NOMO-1 (cell line): ENCODE measurements around the gene GNPDA1.

Experiments
- DNase-seq, 2 experiments: peaks; one replicate each; lab custom pipeline; 2025; ENCODE audit not compliant: unreplicated experiment in 2 of 2; lab: John Stamatoyannopoulos, UW

Gene GNPDA1

DNA sequence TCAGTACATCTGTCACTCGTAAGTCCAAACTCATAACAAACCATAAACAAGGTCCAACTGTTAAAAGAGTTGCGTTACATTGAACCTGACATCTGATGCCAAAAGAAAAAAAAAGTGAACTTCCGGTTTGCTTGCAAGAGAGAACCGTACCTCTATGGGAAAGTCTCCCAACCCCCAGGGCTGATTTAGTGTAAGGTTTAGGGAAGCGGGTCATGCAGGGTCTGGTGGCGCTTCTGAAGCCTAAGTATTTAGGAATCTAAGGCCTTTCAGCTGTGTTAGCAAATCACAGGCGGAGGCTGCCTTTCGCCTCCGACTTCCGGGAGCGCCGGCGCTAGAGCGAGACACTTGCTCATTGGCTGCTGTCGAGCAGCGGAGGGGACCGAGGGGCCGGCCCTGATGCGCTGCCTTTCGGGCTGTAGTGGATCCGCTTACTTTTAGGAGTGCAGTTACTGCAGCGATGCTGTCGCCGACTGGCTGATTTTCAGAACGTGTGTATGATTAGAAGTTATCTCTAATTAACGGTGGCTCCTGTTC is 12.0 kb upstream of the GNPDA1 start:
- peak; percentile 89 to 92 for DNase-seq

DNA sequence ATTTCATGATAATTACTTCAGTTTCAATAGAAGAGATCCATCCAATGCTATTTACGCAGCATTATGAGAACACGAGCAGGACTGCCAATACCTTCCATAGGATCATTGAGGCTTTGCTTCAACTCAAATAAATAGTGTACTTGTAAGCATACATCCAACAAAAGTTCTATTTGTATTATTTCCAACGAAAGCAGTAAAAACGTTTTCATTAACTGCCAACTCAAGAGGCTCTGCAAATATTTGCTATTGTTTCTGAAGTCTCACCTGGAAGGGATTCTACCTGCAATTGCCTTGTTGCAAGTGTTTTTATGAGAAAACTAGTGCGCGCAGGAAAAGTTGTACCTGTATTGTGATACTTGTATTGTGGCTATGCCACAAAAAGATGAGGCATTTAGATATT is 11.0 kb upstream of the GNPDA1 start:
- DNase-seq = no peak

DNA sequence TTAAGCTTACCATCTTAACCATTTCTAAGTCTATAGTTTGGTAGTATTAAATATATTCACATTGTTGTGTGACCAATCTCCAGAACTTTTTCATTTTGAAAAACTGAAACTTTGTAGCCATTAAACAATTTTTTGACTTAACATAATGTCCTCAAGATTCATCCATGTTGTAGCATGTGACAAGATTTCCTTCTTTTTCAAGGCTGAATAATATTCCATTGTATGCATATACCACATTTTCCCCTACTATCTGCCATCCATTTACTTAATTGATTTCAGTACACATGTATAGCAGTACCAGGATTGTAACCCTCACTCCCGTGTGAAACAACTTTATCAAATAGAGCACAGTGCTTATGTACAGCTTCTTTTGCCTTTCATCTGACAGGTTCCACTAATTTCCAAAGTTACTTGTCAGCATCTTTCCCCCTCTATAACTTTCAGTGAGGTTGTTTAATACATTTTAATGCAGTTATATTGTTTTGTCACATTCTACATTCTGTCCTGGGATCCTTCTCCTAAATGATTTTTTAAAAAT is 7.4 kb upstream of the GNPDA1 start:
- DNase-seq = no peak

DNA sequence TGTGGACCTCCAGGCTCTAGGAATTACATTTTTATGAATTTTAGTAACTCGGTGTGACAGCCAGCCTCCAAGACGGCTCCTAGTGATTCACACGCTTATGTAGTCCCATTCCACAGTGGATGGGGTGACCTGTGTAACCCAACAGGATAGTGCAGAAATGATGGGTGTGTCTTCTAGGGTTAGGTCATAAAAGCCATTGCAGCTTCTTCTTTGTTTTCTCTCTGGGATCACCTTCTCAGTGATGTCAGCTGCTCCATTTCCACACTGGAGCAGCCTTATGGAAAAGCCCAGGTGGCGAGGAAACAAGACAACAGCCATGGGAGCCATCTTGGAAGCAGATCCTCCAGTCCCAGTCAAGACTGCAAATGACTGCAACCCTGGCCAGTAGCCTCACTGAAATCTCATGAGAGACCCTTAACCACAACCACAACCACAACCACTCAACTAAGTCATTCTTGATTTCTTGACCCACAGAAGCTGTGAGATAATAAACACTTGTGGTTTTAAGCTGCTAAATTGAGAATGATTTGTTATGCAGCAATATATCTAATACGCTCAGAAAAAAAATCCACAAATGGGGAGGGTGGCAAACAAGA is 5.1 kb upstream of the GNPDA1 start:
- DNase-seq = peak; percentile 32 to 70

- DNase-seq = no peak
Measured at GRCh38 chr5:142016556-142016955, 3.7 kb upstream of the GNPDA1 start.

DNA sequence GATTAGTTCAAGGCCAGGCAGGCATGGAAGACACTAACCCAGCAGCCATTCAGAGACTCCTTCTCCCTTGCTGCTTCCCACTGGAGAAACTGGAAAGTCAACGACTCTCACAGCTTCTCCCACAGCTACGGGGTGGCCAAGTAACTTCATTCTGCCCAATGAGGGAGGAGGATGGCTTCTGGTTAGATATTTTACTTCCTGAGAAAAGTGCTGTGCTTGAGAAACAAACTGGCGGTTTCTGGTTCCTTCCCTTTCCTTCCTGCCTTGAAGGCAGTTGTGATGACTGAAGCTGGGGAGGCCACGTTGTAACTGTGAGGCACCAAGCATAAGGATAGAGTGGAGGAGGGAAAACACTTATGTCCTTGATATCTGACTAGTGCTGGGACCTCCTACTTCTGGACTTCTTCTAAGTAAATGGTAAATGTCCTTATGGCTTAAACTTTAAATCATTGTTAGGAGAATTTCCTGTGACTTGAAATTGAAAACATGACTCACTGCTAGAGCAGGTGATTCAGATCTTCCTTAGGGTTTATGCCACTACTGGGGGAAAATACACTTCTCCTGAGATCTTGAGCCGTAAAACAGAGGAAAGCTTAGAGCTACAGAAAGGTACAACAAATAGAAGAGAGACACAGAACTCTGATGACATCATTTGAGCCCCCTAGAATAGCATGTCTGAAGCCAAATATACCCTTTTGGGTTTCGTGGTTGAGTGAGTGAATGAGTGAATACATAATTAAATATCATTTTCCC is 3.1 kb upstream of the GNPDA1 start:
- peak; percentile 72 to 80 for DNase-seq

- DNase-seq = peak; percentile 38 to 61
Measured at GRCh38 chr5:142014911-142015584, 2.2 kb upstream of the GNPDA1 start.

DNA sequence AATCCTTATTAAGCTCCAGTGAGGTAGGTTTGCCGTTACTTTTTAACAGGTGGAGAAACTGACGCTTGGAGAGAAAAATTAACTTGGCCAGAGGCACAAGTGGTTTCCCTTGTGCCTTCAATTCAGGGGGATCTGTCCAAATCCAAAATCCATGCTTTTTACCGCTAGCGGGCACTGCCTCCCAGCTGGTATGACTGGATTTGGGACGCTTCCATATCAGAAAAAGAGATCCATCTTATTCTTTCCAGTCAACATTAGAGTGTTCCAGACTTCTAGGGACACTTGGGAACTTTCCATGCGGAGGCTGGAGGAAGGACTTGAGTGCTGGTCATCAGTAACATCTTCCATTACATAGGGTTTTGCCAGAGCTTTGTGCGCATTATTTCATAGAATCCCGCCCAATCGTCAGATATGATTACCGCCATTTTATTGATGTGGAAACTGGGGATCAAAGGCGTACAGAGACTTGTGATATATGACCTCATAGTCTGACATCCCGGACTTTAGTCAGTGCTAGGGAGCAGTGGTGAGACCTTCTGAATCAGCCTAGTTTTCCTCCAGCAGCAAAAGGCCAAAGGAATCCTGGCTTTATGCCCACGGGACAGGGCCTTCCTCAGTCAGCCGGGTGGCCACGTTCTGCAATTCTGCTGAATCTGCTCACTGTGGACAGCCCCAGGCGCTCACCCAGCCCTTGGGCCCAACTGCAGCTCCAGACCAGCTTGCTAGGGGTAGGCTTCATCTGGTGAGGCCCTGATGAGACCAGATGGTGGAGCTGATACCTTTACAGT is 1.1 kb upstream of the GNPDA1 start:
- DNase-seq = no peak

DNA sequence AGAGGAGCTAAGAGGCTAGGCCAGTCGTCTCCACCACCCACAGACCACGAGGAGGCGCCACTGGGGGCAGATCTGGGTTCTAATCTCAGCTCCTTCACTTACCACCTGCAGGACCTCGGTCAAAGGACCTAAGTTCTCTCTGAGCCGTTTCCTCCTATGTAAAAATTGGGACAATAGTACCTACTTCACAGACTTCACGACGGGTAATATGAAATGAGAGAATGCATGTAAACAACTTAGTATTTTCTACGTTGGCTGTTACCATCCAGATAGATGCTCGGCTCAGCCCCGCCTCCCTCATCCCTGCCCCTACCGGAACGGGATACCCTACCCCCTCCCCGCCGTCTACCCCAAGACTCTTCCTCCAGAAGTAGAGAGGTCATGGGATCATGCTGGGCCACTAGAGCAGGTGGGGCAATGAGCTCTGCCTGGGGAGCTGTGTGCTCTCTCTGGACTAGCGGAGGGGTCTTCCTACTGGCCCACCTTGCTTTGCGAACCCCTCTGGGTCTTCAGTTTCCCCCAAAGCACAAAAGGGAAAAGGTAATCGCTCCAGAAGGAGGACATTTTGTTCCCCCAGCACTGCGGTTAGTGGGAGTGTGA is 541 bp downstream of the GNPDA1 start:
- DNase-seq = peak; percentile 5 to 16

DNA sequence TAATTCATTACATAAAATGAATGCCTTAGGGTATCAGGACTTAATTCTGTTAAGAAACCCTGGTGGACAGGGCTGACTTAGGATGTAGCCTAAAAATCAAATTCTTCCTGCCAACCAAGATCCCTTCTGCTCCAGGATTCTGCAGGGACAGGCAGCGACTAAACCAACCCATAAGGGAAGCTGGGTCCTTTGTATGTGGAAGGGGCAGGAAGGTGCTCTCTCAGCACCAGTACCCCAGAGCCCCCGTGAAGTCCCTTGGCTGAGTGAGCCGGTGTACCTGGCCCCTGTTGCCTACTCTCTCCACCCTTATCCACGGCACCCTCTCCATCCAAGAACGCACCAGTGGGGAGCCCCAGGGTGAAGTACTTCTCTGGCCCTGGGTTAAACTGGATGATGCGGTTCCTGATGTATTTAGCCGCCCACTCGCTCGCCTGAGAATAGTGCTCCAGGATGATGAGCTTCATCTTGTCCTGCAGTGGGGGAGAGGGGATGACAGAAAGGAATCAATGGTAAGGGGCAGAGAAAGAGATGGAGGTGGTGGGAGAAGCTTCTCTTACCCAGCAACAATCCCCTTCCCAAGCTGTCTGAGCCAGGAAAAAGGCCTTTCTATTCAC is 1.1 kb downstream of the GNPDA1 start:
- no peak for DNase-seq

DNA sequence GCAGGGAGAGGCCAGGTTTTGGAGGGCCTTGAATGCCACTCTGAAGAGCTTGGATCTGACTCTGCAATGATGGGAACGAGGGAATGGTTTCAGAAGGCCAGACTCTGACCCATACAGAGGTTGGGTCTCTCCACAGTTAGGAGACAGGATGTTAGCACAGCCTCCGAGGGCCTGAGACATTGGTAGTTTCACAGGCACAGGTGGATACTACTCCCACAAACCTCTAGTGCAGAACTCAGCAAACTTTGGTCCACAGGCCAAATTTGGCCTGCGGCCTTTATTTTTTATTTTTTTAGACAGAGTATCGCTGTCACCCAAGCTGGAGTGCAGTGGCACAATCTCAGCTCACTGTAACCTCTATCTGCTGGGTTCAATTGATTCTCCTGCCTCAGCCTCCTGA is 2.9 kb downstream of the GNPDA1 start:
- DNase-seq = no peak

- DNase-seq = no peak
Measured at GRCh38 chr5:142008813-142009212, 4.0 kb downstream of the GNPDA1 start.

GRCh38 chr5:142007237-142007544 is 5.6 kb downstream of the GNPDA1 start:
- DNase-seq = no peak

GRCh38 chr5:142006363-142007236 is 6.2 kb downstream of the GNPDA1 start:
- peak; percentile 9 to 60 for DNase-seq

- no peak for DNase-seq
Measured at GRCh38 chr5:142003266-142003800, 9.5 kb downstream of the GNPDA1 start.

GRCh38 chr5:142000704-142001484 is 11.9 kb downstream of the GNPDA1 start:
- no peak for DNase-seq

- no peak for DNase-seq
Measured at GRCh38 chr5:142000173-142000572, 12.7 kb downstream of the GNPDA1 start.

DNA sequence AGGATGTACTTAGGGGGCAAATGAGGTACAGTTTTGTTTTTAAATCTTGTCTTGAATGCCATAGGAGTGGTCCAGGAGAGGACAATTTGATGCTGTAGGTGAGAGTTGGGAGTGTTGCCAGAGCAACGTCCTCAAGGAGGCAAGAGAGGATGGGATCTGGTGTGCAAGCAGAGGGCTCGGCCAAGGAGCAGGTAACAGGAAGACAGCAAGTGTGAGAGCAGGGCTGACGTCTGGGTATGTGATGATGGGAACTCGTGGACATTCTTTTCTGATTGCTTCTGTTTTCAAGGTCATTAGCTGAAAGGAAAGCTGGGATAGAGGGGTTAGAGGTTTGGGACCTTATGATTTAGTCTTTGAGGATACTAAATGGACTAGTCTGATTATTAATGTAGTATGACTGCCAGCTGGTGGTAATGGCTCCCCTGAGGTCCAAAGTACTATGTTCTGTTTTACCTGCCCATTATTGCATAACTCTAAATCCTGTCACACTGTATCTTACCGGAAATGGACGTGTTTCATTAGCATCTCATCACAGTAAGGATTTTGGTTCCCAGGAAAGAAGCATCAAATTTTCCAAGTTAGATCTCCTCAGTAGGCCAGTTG is 15.4 kb downstream of the GNPDA1 start:
- no peak for DNase-seq
